Measurements from ENCODE around the gene TNFAIP1.
A peak's percentile ranks its signal among the peaks of the same experiment; 100 is the strongest.

DNA sequence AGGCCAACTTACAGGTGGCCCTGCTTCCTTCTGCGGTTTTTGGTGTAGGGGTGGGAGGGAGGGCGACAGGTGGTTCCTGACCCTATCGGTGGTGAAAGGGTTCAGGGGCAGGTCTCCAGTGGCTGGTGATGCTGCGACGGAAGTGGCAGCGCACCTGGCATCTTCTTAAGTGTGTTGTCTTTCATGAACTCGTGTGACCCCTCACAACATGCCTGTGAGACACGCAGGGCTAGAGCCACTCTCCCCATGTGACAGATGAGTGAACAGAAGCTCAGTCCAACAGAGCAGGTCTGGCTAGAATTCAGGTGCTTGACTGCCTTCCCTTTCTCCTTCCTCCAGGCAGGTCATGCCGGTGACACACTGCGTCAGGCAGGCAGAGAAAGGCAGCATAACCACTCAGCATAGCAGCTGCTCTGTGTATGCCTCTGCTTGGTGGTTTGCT lies 8.0 kb downstream of the TNFAIP1 start:
- TF ChIP-seq POLR2A (IDR thresholded peaks at IDR 0.05; ENCODE audit: low read length) (peak; percentile 18), GATA1 (IDR thresholded peaks at IDR 0.05; ENCODE audit: low read depth, low read length) (no peak)
